Liver (tissue), 9 donors: ENCODE data around the gene ZSWIM2. TPM values are rescaled to one million over a fixed set of nuclear protein-coding genes. Genes with fewer than 3 reads are reported as not detected.

Experiments
- DNase-seq: peaks from one replicate; pipeline ENCODE4 v3.0.0-alpha.2; 2017; ENCODE audit warnings: low spot score
- H3K27ac ChIP-seq, 2 donors: one replicate each; pipeline ENCODE4 v1.7.0; 2013; ENCODE audit warnings: inconsistent platforms in 2 of 2, low read length in 2 of 2, control low read depth in 1 of 2, low read depth in 1 of 2, mild to moderate bottlenecking in 1 of 2
- H3K27me3 ChIP-seq, 4 donors: one replicate each; pipeline versions ENCODE4 v1.6.1 to v1.7.0; 2013; ENCODE audit warnings: low read length in 3 of 4, inconsistent platforms in 1 of 4, mild to moderate bottlenecking in 1 of 4, moderate library complexity in 1 of 4; ENCODE audit not compliant: control insufficient read depth in 4 of 4, insufficient read depth in 4 of 4
- H3K36me3 ChIP-seq, 4 donors: one replicate each; pipeline versions ENCODE4 v1.6.1 to v1.7.0; 2013; ENCODE audit warnings: low read length in 3 of 4, mild to moderate bottlenecking in 3 of 4, low read depth in 1 of 4, moderate library complexity in 1 of 4; ENCODE audit not compliant: control insufficient read depth in 4 of 4, insufficient read depth in 3 of 4
- H3K4me1 ChIP-seq, 4 donors: one replicate each; pipeline versions ENCODE4 v1.6.1 to v1.7.0; 2013; ENCODE audit warnings: low read length in 3 of 4, mild to moderate bottlenecking in 3 of 4, moderate library complexity in 1 of 4; ENCODE audit not compliant: control insufficient read depth in 4 of 4, insufficient read depth in 4 of 4
- H3K4me3 ChIP-seq, 3 donors: one replicate each; pipeline versions ENCODE4 v1.6.1 to v1.7.0; 2013; ENCODE audit warnings: low read length in 3 of 3, control low read depth in 1 of 3, low read depth in 1 of 3, mild to moderate bottlenecking in 1 of 3
- H3K9ac ChIP-seq, 2 donors: one replicate each; pipeline ENCODE4 v1.7.0; 2013; ENCODE audit warnings: low read length in 2 of 2, mild to moderate bottlenecking in 2 of 2, moderate library complexity in 2 of 2, control low read depth in 1 of 2, low read depth in 1 of 2
- H3K9me3 ChIP-seq, 4 donors: one replicate each; pipeline versions ENCODE4 v1.6.1 to v1.7.0; 2013; ENCODE audit warnings: low read length in 3 of 4; ENCODE audit not compliant: control insufficient read depth in 4 of 4
- CTCF ChIP-seq: fragments of 150-350 bp; IDR thresholded peaks from 2 replicates; pipeline ENCODE4 v1.5.1; 2017; ENCODE audit warnings: improper control_type of control experiment, low read depth, low read length; ENCODE audit not compliant: missing input control
- EGR1 ChIP-seq, 2 donors: IDR thresholded peaks; 2 replicates each; pipeline ENCODE4 v1.6.1; 2016 to 2018; ENCODE audit warnings: antibody characterized with exemption in 2 of 2, low read depth in 2 of 2
- FOXA1 ChIP-seq: IDR thresholded peaks from 2 replicates; pipeline ENCODE4 v1.6.1; 2016; ENCODE audit warnings: antibody characterized with exemption
- FOXA2 ChIP-seq: IDR thresholded peaks from 2 replicates; pipeline ENCODE4 v1.6.1; 2016; ENCODE audit warnings: antibody characterized with exemption
- GABPA ChIP-seq, 2 donors: IDR thresholded peaks in 1 of 2; conservative IDR thresholded peaks in 1 of 2; 2 replicates each; pipeline ENCODE4 v1.6.1; 2016; ENCODE audit warnings: antibody characterized with exemption in 2 of 2, mild to moderate bottlenecking in 1 of 2, moderate library complexity in 1 of 2
- HNF4A ChIP-seq, 2 donors: conservative IDR thresholded peaks; 2 replicates each; pipeline ENCODE4 v1.6.1; 2016; ENCODE audit warnings: antibody characterized with exemption in 2 of 2, mild to moderate bottlenecking in 2 of 2
- JUND ChIP-seq, 2 donors: IDR thresholded peaks; 2 replicates each; pipeline ENCODE4 v1.6.1; 2016; ENCODE audit warnings: antibody characterized with exemption in 2 of 2
- MAX ChIP-seq: IDR thresholded peaks from 2 replicates; pipeline ENCODE4 v1.6.1; 2016; ENCODE audit warnings: antibody characterized with exemption
- NR2F2 ChIP-seq: IDR thresholded peaks from 2 replicates; pipeline ENCODE4 v1.6.1; 2016; ENCODE audit warnings: antibody characterized with exemption
- RAD21 ChIP-seq, 2 donors: IDR thresholded peaks; 2 replicates each; pipeline ENCODE4 v1.6.1; 2016; ENCODE audit warnings: antibody characterized with exemption in 2 of 2, mild to moderate bottlenecking in 2 of 2
- RXRA ChIP-seq, 2 donors: IDR thresholded peaks; 2 replicates each; pipeline ENCODE4 v1.6.1; 2017 to 2018; ENCODE audit warnings: antibody characterized with exemption in 2 of 2, mild to moderate bottlenecking in 1 of 2
- SP1 ChIP-seq: IDR thresholded peaks from 2 replicates; pipeline ENCODE4 v1.6.1; 2018; ENCODE audit warnings: antibody characterized with exemption, mild to moderate bottlenecking
- TAF1 ChIP-seq: conservative IDR thresholded peaks from 2 replicates; pipeline ENCODE4 v1.6.1; 2016; ENCODE audit warnings: antibody characterized with exemption, mild to moderate bottlenecking
- YY1 ChIP-seq: IDR thresholded peaks from 2 replicates; pipeline ENCODE4 v1.6.1; 2016; ENCODE audit warnings: antibody characterized with exemption, mild to moderate bottlenecking
- WGBS: extraction: QIAGEN DNeasy Blood & Tissue Kit; methylation state at CpG from one replicate; pipeline ENCODE4 v1.1.7; 2013; 5-methylcytosine and 5-hydroxymethylcytosine counted together
- polyA plus RNA-seq, 2 donors: library from polyadenylated mRNA; stranded (reverse) in 1 of 2; unstranded in 1 of 2; fragments of 200-250 nt in 1 of 2; fragments of >200 nt in 1 of 2; fragmentation: Nextera tagmentation in 1 of 2; extraction: Ambion mirVana in 1 of 2; gene quantifications; one replicate each; pipeline versions ENCODE4 v1.2.1 to v1.2.3, GENCODE V29; 2013 to 2015
- total RNA-seq, 2 donors: library from RNA; depleted of rRNA; stranded (reverse); fragments of >200 nt; gene quantifications; one replicate each; pipeline ENCODE4 v1.2.3, GENCODE V29; 2014
- TF ChIP-seq, protein P1 (sequence below): IDR thresholded peaks from 2 replicates; pipeline ENCODE4 v1.6.1; 2016; ENCODE audit warnings: antibody characterized with exemption
- TF ChIP-seq, protein P2 (sequence below): IDR thresholded peaks from 2 replicates; pipeline ENCODE4 v1.6.1; 2016; ENCODE audit warnings: antibody characterized with exemption, mild to moderate bottlenecking
- TF ChIP-seq, protein P3 (sequence below): IDR thresholded peaks from 2 replicates; pipeline ENCODE4 v1.6.1; 2016; ENCODE audit warnings: antibody characterized with exemption
- donor health status: healthy.
- donor health status: healthy.
- donor health status: healthy.
- donor health status: healthy.
- donor health status: healthy.

Gene ZSWIM2
- total and polyA plus RNA-seq, 4 donors, result not detected

DNA sequence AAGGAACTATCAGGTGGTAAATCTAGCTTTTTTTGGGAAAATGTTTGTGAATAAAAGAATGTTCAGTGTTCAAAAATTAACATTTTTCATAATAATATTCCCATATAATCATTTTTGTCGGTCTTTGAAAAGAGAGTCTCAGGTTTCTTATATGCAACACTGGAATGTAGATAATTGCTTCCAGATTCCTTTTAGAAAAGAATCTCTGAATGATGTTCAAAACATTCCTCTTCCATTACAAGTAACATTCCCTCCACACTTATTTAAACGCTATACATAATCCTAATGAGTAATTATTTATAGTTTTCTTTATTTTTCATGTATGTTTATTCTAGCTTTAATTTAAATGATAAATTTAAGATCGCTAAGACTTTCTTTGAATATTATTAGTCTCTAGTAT lies 7.0 kb downstream of the ZSWIM2 start:
- Histone ChIP-seq H3K36me3 (no peaks in the 10 kb centered on the region), H3K9me3 (no peaks in the 10 kb centered on the region), H3K4me1 (no peaks in the 10 kb centered on the region), H3K27me3 (peaks cover 0 to 7% (median 0%) of the 10 kb centered on the region in 4 donors), H3K9ac (no peak overlapping the region), H3K4me3 (no peak overlapping the region), H3K27ac (no peak overlapping the region)
- WGBS, result 69% methylated on average over 3 of the region's 3 CpGs
- TF ChIP-seq SP1 (no peak), CTCF (no peak), RXRA (IDR thresholded peaks at IDR 0.05) (no peak), TAF1 (no peak), RAD21 (IDR thresholded peaks at IDR 0.05) (no peak), NR2F2 (no peak), HNF4A (conservative IDR thresholded peaks at IDR 0.05) (no peak), JUND (IDR thresholded peaks at IDR 0.05) (no peak), YY1 (no peak), MAX (no peak), FOXA1 (no peak)
- TF ChIP-seq, protein P1, sequence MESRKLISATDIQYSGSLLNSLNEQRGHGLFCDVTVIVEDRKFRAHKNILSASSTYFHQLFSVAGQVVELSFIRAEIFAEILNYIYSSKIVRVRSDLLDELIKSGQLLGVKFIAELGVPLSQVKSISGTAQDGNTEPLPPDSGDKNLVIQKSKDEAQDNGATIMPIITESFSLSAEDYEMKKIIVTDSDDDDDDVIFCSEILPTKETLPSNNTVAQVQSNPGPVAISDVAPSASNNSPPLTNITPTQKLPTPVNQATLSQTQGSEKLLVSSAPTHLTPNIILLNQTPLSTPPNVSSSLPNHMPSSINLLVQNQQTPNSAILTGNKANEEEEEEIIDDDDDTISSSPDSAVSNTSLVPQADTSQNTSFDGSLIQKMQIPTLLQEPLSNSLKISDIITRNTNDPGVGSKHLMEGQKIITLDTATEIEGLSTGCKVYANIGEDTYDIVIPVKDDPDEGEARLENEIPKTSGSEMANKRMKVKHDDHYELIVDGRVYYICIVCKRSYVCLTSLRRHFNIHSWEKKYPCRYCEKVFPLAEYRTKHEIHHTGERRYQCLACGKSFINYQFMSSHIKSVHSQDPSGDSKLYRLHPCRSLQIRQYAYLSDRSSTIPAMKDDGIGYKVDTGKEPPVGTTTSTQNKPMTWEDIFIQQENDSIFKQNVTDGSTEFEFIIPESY, result no peak
- TF ChIP-seq, protein P2, sequence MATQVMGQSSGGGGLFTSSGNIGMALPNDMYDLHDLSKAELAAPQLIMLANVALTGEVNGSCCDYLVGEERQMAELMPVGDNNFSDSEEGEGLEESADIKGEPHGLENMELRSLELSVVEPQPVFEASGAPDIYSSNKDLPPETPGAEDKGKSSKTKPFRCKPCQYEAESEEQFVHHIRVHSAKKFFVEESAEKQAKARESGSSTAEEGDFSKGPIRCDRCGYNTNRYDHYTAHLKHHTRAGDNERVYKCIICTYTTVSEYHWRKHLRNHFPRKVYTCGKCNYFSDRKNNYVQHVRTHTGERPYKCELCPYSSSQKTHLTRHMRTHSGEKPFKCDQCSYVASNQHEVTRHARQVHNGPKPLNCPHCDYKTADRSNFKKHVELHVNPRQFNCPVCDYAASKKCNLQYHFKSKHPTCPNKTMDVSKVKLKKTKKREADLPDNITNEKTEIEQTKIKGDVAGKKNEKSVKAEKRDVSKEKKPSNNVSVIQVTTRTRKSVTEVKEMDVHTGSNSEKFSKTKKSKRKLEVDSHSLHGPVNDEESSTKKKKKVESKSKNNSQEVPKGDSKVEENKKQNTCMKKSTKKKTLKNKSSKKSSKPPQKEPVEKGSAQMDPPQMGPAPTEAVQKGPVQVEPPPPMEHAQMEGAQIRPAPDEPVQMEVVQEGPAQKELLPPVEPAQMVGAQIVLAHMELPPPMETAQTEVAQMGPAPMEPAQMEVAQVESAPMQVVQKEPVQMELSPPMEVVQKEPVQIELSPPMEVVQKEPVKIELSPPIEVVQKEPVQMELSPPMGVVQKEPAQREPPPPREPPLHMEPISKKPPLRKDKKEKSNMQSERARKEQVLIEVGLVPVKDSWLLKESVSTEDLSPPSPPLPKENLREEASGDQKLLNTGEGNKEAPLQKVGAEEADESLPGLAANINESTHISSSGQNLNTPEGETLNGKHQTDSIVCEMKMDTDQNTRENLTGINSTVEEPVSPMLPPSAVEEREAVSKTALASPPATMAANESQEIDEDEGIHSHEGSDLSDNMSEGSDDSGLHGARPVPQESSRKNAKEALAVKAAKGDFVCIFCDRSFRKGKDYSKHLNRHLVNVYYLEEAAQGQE, result no peak
- TF ChIP-seq, protein P3, sequence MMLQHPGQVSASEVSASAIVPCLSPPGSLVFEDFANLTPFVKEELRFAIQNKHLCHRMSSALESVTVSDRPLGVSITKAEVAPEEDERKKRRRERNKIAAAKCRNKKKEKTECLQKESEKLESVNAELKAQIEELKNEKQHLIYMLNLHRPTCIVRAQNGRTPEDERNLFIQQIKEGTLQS, result no peak
- no peak for DNase-seq

DNA sequence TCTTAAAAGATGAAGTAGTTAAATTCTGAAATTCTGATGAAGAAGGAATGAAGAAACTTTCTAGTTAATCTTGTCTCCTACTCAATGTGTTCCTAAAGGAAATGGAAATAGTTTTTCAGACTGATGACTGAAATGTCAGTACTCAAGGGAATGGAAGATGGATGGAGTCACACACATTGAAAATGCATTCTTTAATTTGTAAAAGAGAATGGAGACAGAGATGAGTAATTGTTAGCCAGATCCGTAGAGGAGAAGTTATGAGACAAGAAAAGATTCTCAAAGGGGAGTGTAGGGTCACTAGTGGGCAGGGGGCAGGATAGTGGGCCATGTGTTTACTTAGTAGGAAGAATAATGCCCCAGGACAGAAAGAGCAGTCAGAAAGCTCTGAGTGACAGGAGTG lies 13.3 kb downstream of the ZSWIM2 start:
- TF ChIP-seq HNF4A (conservative IDR thresholded peaks at IDR 0.05) (no peak), TAF1 (no peak), GABPA (IDR thresholded peaks at IDR 0.05 in 1 of 2, conservative IDR thresholded peaks at IDR 0.05 in 1 of 2) (no peak), NR2F2 (no peak), FOXA2 (no peak), RXRA (IDR thresholded peaks at IDR 0.05) (no peak), RAD21 (IDR thresholded peaks at IDR 0.05) (no peak), JUND (IDR thresholded peaks at IDR 0.05) (no peak), EGR1 (IDR thresholded peaks at IDR 0.05; ENCODE audit: low read depth in 2 of 2) (no peak), SP1 (no peak), YY1 (no peak)
- TF ChIP-seq, protein P3, result no peak
- TF ChIP-seq, protein P1, result no peak
- TF ChIP-seq, protein P2, result no peak
- Histone ChIP-seq H3K9ac (no peak overlapping the region), H3K4me1 (no peaks in the 10 kb centered on the region), H3K4me3 (no peak overlapping the region), H3K27me3 (no peaks in the 10 kb centered on the region), H3K9me3 (no peaks in the 10 kb centered on the region), H3K27ac (no peak overlapping the region), H3K36me3 (no peaks in the 10 kb centered on the region)
- no peak for DNase-seq
- 65% methylated on average over 1 of the region's 1 CpG for WGBS
